ENCODE results near the gene NISCH. TPM values are rescaled to one million over a fixed set of nuclear protein-coding genes. Genes with fewer than 3 reads are reported as not detected.

Gene NISCH
- total RNA-seq, 1 donor from 2014 or later: 80.5 TPM

- no peaks in the 10 kb centered on the region for H3K79me2 ChIP-seq (ENCODE audit: low read depth)
- no peak overlapping the region for H3K9ac ChIP-seq
- H2AFZ ChIP-seq (replicated peaks): no peak overlapping the region
- Mint-ChIP-seq H3K27ac (peak overlapping the region; percentile 2), H3K4me3 (no peak overlapping the region), H3K4me1 (no peaks in the 10 kb centered on the region), H3K36me3 (peaks cover 1% of the 10 kb centered on the region), H3K27me3 (ENCODE audit: insufficient read depth, low read depth) (no peaks in the 10 kb centered on the region), H3K9me3 (no peaks in the 10 kb centered on the region)
- no peak for DNase-seq (ENCODE audit: low spot score)
- no peaks in the 10 kb centered on the region for H3F3A ChIP-seq (ENCODE audit: low read depth)
- H3K27me3 ChIP-seq: no peaks in the 10 kb centered on the region
- H3K4me1 ChIP-seq: no peaks in the 10 kb centered on the region
- no peaks in the 10 kb centered on the region for H3K36me3 ChIP-seq
- H3K27ac ChIP-seq: no peak overlapping the region
- no peak overlapping the region for H3K4me3 ChIP-seq
- no peaks in the 10 kb centered on the region for H4K20me1 ChIP-seq (ENCODE audit: low read depth)
- H3K4me2 ChIP-seq: no peak overlapping the region
- no peak for TF ChIP-seq EZH2phosphoT487 (IDR thresholded peaks at IDR 0.05)
- H3K9me3 ChIP-seq (ENCODE audit: low read depth): no peaks in the 10 kb centered on the region
These were observed 35.0 kb upstream of the NISCH start for GRCh38 chr3:52420388-52420787.

DNA sequence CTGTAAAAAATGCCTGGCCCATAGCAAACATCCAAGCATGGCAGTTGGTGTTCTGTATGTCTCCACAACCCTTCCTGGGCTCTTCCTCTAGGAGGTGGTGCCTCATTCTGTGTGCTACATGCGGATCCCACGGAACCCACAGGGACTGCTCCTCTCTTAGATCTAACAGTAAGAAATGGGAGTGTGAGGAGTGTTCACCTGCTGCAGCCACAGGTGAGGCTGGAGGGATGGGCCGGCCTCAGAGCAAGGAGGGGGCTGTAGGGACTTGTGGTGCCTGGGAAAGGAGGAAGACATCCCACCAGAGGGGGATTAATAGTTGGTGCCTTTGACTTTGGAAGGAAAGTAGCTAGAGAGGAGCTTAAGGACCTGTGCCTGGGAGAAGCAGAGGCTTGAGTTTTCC lies 32.7 kb upstream of the NISCH start:
- no peaks in the 10 kb centered on the region for H4K20me1 ChIP-seq (ENCODE audit: low read depth)
- Mint-ChIP-seq H3K36me3 (no peaks in the 10 kb centered on the region), H3K4me1 (no peaks in the 10 kb centered on the region), H3K9me3 (no peaks in the 10 kb centered on the region), H3K4me3 (no peak overlapping the region), H3K27ac (no peak overlapping the region), H3K27me3 (ENCODE audit: insufficient read depth, low read depth) (no peaks in the 10 kb centered on the region)
- H3K79me2 ChIP-seq (ENCODE audit: low read depth): no peaks in the 10 kb centered on the region
- no peaks in the 10 kb centered on the region for H3F3A ChIP-seq (ENCODE audit: low read depth)
- H3K9me3 ChIP-seq (ENCODE audit: low read depth): no peaks in the 10 kb centered on the region
- no peak for DNase-seq (ENCODE audit: low spot score)
- H3K27ac ChIP-seq: no peak overlapping the region
- TF ChIP-seq EZH2 (IDR thresholded peaks at IDR 0.05): no peak
- no peak for TF ChIP-seq EZH2phosphoT487 (IDR thresholded peaks at IDR 0.05)
- TF ChIP-seq CTCF (IDR thresholded peaks at IDR 0.05): no peak
- H3K4me2 ChIP-seq: no peak overlapping the region
- H3K27me3 ChIP-seq: no peaks in the 10 kb centered on the region
- H3K9ac ChIP-seq: no peak overlapping the region
- H3K4me3 ChIP-seq: no peak overlapping the region
- no peak overlapping the region for H2AFZ ChIP-seq (replicated peaks)
- H3K36me3 ChIP-seq: no peaks in the 10 kb centered on the region
- no peaks in the 10 kb centered on the region for H3K4me1 ChIP-seq

- Mint-ChIP-seq H3K27me3 (ENCODE audit: insufficient read depth, low read depth) (no peaks in the 10 kb centered on the region), H3K36me3 (no peaks in the 10 kb centered on the region), H3K4me1 (no peaks in the 10 kb centered on the region), H3K4me3 (no peak overlapping the region), H3K27ac (no peak overlapping the region), H3K9me3 (no peaks in the 10 kb centered on the region)
- no peak overlapping the region for H2AFZ ChIP-seq (replicated peaks)
- no peaks in the 10 kb centered on the region for H3K4me1 ChIP-seq
- no peak overlapping the region for H3K4me3 ChIP-seq
- H3K36me3 ChIP-seq: no peaks in the 10 kb centered on the region
- no peak for DNase-seq (ENCODE audit: low spot score)
- no peak for TF ChIP-seq EZH2phosphoT487 (IDR thresholded peaks at IDR 0.05)
- no peak for TF ChIP-seq CTCF (IDR thresholded peaks at IDR 0.05)
- TF ChIP-seq EZH2 (IDR thresholded peaks at IDR 0.05): no peak
- H3K9ac ChIP-seq: no peak overlapping the region
- no peaks in the 10 kb centered on the region for H3K9me3 ChIP-seq (ENCODE audit: low read depth)
- no peak overlapping the region for H3K27ac ChIP-seq
- no peak overlapping the region for H3K4me2 ChIP-seq
- H3F3A ChIP-seq (ENCODE audit: low read depth): no peaks in the 10 kb centered on the region
- no peaks in the 10 kb centered on the region for H4K20me1 ChIP-seq (ENCODE audit: low read depth)
- H3K79me2 ChIP-seq (ENCODE audit: low read depth): no peaks in the 10 kb centered on the region
- no peaks in the 10 kb centered on the region for H3K27me3 ChIP-seq
These were observed 32.2 kb upstream of the NISCH start for GRCh38 chr3:52423173-52423572.

DNA sequence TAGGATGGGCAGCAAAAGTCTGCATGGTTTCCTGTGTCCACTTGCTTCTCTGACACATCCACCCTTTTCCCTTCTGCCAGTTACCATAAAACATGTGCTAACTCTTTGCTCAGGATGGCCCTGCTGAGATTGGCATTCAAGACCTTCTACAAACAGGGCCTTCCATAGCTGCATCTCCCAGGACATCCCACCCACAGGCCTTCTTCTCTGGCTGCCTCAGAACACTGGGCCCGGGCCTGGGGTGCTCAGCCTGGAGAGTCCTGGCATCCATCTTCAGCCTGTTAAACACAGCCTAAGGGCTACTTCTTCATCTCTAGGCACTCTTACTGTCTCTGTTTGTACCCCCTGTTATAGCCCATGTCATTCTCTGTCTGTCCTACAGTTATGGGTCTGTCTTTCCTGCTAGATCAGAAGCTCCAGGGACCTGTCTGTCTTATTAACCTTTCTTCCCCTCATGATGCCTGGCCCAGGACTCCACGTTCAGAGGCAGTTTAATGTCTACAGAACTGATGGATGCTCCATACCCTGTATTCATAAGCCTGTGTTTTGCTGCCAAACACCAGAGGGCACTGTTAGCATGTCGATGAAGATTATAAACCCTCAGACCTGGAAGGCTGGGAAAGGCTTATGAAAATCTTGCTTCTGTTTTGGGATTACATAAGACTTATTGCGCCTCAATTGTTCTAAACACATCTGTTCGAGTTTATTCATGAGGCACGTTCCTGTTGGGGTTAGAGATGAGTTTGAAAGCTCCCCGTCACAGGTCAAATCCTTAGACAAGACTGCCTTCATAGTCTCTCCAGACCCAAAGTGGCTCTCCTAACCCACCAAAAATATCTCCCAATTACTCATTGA lies 27.0 kb upstream of the NISCH start:
- H3K4me1 ChIP-seq: peaks cover 8% of the 10 kb centered on the region
- no peaks in the 10 kb centered on the region for H3K9me3 ChIP-seq (ENCODE audit: low read depth)
- no peak overlapping the region for H3K4me2 ChIP-seq
- no peaks in the 10 kb centered on the region for H3K36me3 ChIP-seq
- peak; percentile 77 for DNase-seq (ENCODE audit: low spot score)
- no peak overlapping the region for H3K4me3 ChIP-seq
- no peak overlapping the region for H3K27ac ChIP-seq
- Mint-ChIP-seq H3K36me3 (no peaks in the 10 kb centered on the region), H3K4me3 (no peak overlapping the region), H3K9me3 (no peaks in the 10 kb centered on the region), H3K27ac (no peak overlapping the region), H3K27me3 (ENCODE audit: insufficient read depth, low read depth) (peaks cover 4% of the 10 kb centered on the region), H3K4me1 (peaks cover 21% of the 10 kb centered on the region)
- TF ChIP-seq EZH2 (IDR thresholded peaks at IDR 0.05) (no peak), CTCF (IDR thresholded peaks at IDR 0.05) (peak; percentile 84)
- H2AFZ ChIP-seq (replicated peaks): peak overlapping the region; percentile 21
- H3K9ac ChIP-seq: no peak overlapping the region
- no peaks in the 10 kb centered on the region for H4K20me1 ChIP-seq (ENCODE audit: low read depth)
- H3K27me3 ChIP-seq: no peaks in the 10 kb centered on the region
- no peaks in the 10 kb centered on the region for H3K79me2 ChIP-seq (ENCODE audit: low read depth)
- peaks cover 7% of the 10 kb centered on the region for H3F3A ChIP-seq (ENCODE audit: low read depth)
